G401 (cell line): Measurements from ENCODE around the gene C13orf42. TPM values are rescaled to one million over a fixed set of nuclear protein-coding genes. Genes with fewer than 3 reads are reported as not detected.
A peak's percentile ranks its signal among the peaks of the same experiment; 100 is the strongest.

Experiments
- DNase-seq: peaks from one replicate; pipeline ENCODE4 v3.0.0-alpha.2; 2015; ENCODE audit warnings: low spot score
- in situ Hi-C: cut with HindIII; loops from 2 replicates; pipeline ENCODE4 v1.10.0; 2016; ENCODE audit warnings: low sequenced_read_pairs, mixed read lengths
- total RNA-seq: library from RNA; depleted of rRNA; stranded (reverse); fragments of >200 nt; shearing (Covaris generic); gene quantifications from 2 replicates; pipeline ENCODE4 v1.2.3, GENCODE V29; 2014; rRNA removed

Gene C13orf42
- total RNA-seq, 1 experiment from 2014 or later = not detected

GRCh38 chr13:51043310-51043709 is 67.8 kb downstream of the C13orf42 start:
- DNase-seq = no peak
- in situ Hi-C loops = no loop called here

GRCh38 chr13:51041710-51042109 is 69.4 kb downstream of the C13orf42 start:
- in situ Hi-C loops = no loop called here
- no peak for DNase-seq

- DNase-seq = peak; percentile 93
- in situ Hi-C loops = no loop called here
These were observed 69.9 kb downstream of the C13orf42 start for GRCh38 chr13:51041126-51041525.

GRCh38 chr13:51040431-51040830 is 70.6 kb downstream of the C13orf42 start:
- no peak for DNase-seq
- in situ Hi-C loops = no loop called here

- DNase-seq = no peak
- in situ Hi-C loops = no loop called here
These were observed 74.7 kb downstream of the C13orf42 start for GRCh38 chr13:51036418-51036817.

GRCh38 chr13:51035978-51036377 is 75.1 kb downstream of the C13orf42 start:
- in situ Hi-C loops = no loop called here
- no peak for DNase-seq

DNA sequence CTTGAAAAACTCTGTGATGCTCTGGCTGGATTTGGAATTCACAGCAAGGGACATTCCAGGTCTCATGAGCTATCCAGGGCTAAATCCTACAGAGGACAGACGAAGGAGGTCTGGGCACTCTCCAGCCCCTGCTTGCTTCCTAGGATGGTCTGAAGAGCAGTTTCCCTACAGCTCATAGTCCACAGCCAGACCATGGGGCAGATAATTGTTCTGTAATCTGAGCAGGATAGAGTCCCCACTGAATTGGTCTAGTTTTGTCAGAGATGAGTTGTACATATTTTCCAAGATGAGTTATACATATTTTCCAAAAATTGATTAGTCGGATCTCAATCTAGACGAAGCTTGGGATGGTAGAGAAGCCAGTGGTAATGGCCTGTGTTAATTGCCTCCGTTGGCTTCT is 75.6 kb downstream of the C13orf42 start:
- no peak for DNase-seq
- in situ Hi-C loops = no loop called here

DNA sequence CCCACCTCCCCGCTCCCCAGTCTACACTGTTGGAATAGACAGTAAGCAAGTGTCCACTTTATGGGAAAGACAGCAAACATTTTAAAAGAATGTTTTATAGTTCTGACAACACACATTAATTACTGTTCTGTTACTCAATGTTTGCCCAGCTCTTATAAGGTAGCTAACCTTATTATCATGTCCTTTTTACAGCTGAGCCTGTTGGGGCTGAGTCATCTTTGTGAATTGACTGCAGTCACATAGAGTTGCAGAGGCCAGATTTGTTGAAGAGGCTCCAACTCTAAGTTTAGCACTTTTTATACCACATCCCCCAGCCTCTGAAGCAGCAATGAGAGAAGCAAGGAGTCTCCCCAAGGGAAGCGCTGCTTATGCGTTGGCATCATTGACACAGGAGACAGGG is 76.2 kb downstream of the C13orf42 start:
- DNase-seq = no peak
- in situ Hi-C loops = no loop called here

DNA sequence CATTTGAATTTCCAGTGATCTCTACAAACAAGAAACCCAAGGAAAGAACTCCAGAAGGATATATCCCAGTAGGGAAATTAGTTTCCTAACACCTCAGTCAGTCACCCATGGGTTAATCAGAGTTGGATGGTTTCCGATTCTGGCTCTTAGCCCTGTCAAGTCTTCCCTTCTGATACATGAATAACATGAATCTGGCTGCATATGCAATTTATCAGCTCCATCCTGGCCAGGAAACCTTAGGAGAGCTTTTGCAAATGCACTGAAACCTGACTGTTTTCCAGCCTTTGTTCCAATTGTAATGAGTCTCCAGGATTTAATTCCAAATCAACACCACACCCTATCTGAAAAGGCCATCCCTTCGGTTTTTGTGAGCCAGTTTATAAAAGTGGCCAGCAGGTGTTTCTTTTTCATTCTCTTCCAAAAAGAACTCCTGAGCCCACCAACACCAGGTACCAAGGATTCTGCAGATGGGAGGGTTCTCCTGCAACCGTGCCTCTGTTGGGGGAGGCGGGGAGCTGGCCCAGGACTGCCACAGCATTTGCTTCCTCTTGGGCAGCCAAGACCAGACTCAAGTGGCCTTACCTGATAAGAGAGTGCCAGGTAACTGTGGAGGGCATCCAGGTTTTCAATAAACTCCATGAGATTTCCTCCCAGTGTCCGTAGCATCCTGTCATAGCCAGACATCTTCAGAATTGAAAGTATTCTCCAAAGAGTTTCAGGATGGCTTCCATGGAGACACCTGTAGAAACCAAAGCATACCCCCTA is 77.5 kb downstream of the C13orf42 start:
- peak; percentile 91 for DNase-seq
- in situ Hi-C loops = no loop called here

GRCh38 chr13:51032831-51033230 is 78.2 kb downstream of the C13orf42 start:
- in situ Hi-C loops = no loop called here
- DNase-seq = no peak

Other genes with a start within 250 kb of the C13orf42 start
- 41.6 and 68.9 TPM in 2 replicates for gene RNASEH2B, start 201.5 kb downstream of the C13orf42 start, total RNA-seq
- 0.49 and 0.95 TPM in 2 replicates for gene FAM124A, start 111.1 kb upstream of the C13orf42 start, total RNA-seq
- not detected in 2 replicates for gene SERPINE3, start 228.4 kb upstream of the C13orf42 start, total RNA-seq